ENCODE data around the gene DHX36.
A peak's percentile ranks its signal among the peaks of the same experiment; 100 is the strongest.

DHX36 gene

GRCh38 chr3:154285221-154285620 lies 39.1 kb downstream of the DHX36 start:
- no peak for DNase-seq (ENCODE audit: low read depth in 3 of 3, low spot score in 1 of 3)

DNA sequence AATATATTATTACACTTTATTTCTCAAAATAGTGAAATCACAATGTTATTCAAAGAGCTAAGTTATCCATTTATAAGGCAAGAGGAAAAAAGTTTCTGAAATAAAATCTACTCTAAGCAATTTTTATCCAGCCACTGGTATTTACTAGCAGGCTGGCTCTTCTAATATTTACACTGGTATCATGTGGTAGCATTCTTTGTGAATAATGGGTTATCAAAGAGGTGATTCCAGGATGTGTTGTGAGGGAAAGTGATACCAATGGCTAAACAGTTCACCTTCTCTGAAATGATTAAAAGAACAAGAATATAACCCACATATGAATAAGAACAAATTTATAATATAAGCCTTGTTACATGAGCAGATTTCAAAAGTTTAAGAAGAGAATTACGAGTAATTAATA lies 44.1 kb downstream of the DHX36 start:
- DNase-seq (ENCODE audit: low read depth in 3 of 3, low spot score in 1 of 3), result no peak

DNA sequence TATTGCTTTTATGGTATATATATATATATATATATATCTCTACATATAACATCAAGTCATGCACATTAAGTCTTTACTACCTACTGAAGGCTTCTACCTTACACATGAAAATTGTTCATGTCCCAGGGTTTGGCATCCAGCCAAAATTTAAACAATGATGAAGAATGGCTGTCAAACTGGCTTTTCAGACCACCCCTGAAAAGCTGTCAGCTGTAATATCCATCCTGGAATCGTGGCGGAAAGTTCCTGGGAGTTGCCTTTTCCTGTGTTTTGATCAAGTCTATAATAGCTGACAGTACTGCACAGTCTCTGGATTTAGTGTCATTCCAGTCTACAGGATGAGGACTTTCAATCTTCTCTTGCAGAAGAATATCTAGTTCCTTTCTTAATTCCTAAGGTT lies 48.3 kb downstream of the DHX36 start:
- DNase-seq (ENCODE audit: low read depth in 3 of 3, low spot score in 1 of 3), result no peak

DNA sequence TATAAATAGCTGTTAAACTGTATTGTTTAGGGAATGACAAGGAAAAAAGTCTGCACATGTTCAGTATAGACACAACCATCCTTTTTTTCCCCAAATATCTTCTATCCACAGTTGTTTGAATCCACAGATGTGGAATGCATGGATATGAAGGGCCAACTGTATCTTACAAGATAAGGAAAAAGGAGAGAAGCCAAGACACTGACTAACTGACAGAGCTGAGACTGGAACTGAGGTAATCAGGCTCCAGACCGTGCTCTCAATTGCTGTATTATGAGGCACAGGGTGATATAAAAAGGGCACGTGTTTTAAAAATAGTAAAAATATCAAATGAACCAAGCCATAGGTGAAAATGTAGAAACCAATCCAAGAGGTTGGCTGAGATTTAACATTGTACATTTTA lies 49.0 kb downstream of the DHX36 start:
- no peak for DNase-seq (ENCODE audit: low read depth in 3 of 3, low spot score in 1 of 3)

DNA sequence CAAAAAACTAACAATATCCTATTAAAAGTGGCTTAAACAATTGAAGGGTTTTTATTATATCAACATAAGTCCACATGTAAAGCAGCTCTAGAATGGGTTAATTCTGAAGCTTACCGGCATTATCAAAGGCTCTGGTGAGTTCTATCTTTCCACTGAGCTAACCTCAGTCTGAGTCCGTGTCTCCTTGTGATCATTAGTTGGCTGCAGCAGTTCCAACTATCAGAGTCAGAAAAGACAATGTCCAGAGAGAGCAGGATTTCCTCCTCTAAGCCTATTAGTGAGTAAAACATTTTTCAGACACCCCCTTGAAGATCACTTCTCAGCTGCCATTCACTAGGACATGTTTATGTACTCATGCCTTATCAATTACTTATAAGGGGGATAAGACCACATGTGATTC lies 49.9 kb downstream of the DHX36 start:
- no peak for DNase-seq (ENCODE audit: low read depth in 3 of 3, low spot score in 1 of 3)

GRCh38 chr3:154273381-154273780 lies 50.9 kb downstream of the DHX36 start:
- no peak for DNase-seq (ENCODE audit: low read depth in 3 of 3, low spot score in 1 of 3)

- no peak for DNase-seq (ENCODE audit: low read depth in 3 of 3, low spot score in 1 of 3)
These were observed 69.8 kb downstream of the DHX36 start for GRCh38 chr3:154254527-154254926.

DNA sequence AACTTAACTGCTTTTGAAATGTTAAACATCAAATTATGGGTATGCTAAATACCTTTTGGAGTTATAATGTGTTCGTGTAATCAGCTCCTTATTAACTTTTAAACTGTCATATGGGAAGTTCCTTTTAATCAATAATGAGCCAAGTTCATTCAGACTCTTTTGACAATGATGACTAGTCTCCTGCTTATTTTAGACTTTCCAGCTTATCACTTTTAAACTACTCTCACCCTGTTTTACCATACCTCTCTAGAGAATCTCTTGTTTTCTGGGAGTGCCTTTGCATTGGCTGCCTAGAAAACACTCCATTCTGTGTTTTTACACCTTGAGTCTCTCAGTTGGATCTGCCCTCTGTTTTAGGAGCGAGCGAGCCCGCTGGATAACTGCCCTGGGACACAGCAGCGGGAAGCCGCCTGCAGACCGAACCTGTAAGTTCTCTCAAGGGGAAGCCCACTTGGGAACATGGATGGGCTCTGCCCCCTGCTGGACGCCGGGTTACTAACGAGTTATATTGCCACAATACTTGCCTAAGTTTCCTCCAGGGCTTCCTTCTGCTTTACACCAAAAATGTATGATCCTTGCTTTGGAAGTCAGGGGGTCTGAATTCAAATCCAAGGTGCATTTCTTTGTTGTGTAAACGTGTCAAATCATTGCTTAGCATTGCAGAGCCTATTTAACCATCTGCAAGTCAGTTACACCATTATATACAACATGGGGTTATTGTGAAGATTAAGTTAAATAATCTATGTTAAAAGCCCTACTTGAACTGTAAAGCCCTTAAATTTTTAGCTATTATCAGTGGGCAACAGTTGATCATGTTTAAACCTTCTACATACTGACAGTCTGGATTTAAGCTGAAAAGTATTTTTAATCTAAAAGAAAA lies 71.3 kb downstream of the DHX36 start:
- peak; percentile 6 to 64 (median 13) for DNase-seq (ENCODE audit: low read depth in 3 of 3, low spot score in 1 of 3)

DNA sequence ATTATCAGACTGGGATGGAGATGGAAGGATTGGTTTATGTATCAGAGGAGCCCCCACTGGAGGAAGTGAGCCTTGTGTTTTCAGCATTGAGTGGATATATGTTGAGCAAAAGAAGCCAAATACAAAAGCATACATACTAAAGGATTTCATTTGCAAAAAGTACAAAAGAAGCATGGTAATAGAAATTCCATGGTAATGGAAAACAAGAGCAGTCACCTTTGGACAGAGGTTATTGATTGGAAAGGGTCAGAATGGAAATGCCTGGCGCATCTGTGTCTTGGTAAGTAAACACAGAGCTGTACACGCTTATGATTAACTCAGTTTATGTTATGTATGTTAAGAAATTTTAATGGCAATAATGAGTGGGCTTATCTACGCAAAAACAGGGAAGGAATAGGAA lies 72.7 kb downstream of the DHX36 start:
- no peak for DNase-seq (ENCODE audit: low read depth in 3 of 3, low spot score in 1 of 3)

- DNase-seq (ENCODE audit: low read depth in 3 of 3, low spot score in 1 of 3), result no peak
These were observed 74.0 kb downstream of the DHX36 start for GRCh38 chr3:154250291-154250690.

- DNase-seq (ENCODE audit: low read depth in 3 of 3, low spot score in 1 of 3), result no peak
These were observed 76.4 kb downstream of the DHX36 start for GRCh38 chr3:154247806-154248415.

DNA sequence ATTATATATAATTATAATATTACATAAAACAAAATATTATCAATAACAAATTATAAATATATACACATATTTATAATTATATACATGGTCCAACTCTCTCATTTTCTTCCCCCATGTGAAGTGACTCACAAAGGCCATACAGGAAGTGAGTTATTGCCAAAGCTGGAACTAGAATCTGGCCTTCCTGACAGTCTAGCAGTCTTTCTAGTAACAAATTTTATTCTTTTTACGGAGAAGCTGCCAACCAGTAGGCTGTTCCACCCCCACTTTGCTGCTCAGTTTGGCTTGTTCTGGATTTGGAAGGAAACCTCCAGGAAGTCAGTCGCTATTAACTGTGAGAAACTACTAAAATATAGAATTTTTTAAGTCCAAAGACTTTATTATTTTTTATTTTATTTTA lies 79.6 kb downstream of the DHX36 start:
- no peak for DNase-seq (ENCODE audit: low read depth in 3 of 3, low spot score in 1 of 3)

DNA sequence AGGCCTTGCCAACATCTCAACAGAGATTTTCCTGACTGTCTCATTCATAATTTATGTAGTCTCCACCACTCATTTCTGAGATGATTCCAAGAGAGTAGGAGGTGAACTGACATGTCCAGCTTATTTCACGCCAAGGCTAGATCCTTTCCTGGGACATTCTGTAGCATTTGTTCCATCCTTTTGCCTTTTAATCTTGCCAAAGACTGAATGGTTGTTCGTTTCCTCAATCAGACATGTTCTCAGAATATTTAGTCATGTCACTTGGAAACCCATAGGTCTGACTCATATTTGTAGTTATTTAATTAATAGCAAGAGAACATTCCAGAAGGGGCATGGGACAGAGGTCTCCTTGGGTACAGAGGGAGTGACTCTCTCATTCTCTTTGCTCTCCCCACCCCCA lies 80.9 kb downstream of the DHX36 start:
- no peak for DNase-seq (ENCODE audit: low read depth in 3 of 3, low spot score in 1 of 3)

DNA sequence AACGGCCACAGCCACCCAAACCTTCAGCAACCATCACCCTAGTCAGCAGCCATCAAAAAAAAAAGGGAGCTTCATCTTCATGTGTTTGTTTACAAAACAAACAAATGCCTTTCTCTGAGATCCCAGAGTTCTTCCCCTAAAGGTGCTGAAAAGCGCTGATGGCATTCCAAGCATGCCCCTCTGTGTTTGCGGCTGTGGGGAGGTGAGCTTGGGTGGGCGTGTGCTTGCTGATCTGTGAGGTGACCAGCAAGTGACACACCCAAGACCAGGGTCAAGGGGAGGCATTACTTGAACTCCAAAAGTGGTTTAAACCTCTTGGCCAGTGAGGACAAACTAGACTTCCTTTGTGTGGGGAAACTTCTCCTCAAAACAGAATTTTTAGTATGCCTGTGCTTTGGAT lies 81.5 kb downstream of the DHX36 start:
- no peak for DNase-seq (ENCODE audit: low read depth in 3 of 3, low spot score in 1 of 3)

DNA sequence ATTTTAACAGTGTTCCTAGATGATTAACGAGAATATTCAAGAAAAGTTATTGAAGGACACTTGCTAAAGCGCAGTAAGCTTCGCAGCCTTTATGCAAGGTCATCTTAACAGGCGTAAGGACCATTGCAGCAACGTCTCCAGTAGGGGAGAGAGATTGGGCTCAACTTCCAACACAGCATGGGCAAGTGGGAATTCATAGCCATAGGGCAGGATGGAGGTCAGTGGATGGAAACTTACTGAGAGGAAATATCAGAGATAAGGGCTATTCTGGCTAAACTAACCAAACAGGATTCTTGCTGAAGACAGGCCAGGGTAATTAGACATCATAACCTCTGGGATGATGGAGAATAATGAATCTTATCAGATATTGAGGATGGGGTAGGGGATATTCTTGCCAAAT lies 82.8 kb downstream of the DHX36 start:
- DNase-seq (ENCODE audit: low read depth in 3 of 3, low spot score in 1 of 3), result no peak

DNA sequence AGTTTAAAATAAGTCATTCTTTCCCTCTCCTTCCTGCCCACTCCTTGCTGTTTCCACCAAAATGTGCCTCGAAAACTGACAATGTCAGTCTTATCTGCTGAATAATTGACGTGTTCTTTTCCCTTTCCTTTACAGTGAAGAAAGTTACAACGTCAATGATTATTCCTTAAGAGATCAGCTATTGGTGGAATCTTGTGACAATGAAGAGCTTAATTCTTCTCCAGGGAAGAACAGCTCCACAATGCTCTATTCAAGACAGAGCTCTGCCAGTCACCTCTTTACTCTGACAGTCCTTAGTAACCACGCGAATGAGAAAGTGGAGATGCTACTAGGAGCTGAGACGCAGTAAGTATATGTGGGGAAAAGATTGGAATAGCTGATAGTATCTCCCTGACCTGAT lies 84.1 kb downstream of the DHX36 start:
- no peak for DNase-seq (ENCODE audit: low read depth in 3 of 3, low spot score in 1 of 3)

- no peak for DNase-seq (ENCODE audit: low read depth in 3 of 3, low spot score in 1 of 3)
These were observed 88.0 kb downstream of the DHX36 start for GRCh38 chr3:154236331-154236730.

DNA sequence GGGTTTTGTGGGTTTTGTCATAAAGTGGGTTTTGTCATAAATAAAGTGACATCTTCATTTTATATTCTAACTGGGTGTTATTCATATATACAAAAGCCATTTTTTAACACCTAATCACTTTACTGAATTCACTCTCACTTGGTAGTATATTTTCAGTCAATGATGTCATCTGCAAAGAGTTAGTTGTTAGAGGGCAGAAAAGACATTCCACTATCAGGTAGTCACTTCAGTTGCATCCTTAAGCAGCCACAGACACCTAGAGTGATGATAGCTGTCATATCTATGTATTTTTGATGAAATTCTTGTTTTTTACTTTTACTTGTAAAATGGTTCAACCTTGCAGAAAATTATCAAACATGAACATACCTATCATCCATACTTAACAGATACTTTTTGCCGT lies 89.0 kb downstream of the DHX36 start:
- no peak for DNase-seq (ENCODE audit: low read depth in 3 of 3, low spot score in 1 of 3)

- no peak for DNase-seq (ENCODE audit: low read depth in 3 of 3, low spot score in 1 of 3)
These were observed 95.1 kb downstream of the DHX36 start for GRCh38 chr3:154229217-154229590.

- no peak for DNase-seq (ENCODE audit: low read depth in 3 of 3, low spot score in 1 of 3)
These were observed 95.6 kb downstream of the DHX36 start for GRCh38 chr3:154228561-154229216.

DNA sequence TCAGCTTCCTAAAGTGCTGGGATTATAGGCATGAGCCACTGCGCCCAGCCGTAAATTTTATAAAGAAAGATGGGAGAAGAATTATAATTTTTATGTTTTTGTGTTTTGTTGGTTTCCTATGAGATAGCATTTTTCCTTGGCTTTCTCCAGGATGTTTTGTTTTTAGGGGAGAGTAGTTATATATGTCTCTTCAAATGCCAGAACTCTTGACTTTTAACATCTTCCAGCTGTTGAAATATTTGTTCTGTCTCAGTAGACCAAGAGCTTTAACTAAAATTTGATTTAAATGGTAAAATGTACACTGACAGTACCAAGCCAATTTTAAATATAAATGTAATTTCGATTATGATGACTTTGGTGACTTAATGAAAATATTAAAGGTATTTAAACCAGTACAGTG lies 96.8 kb downstream of the DHX36 start:
- no peak for DNase-seq (ENCODE audit: low read depth in 3 of 3, low spot score in 1 of 3)

DNA sequence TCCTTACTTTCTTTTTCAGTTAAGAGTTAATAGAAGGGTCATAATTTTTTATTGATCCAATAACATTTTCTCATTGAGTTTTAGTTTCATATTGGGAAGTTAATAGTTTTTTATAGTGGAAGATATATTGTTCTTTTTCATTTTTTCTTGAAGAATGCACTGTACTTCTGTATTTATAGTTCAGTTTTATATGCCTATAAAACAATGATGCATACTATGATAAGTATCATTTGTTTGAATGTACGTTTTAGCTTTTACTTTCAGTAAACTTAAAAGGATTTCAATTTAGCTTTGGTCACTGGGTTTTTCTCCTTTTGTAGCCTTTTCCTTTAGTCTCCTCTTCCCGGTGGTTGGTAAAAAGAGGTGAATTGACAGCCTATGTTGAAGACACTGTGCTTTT lies 98.8 kb downstream of the DHX36 start:
- DNase-seq (ENCODE audit: low read depth in 3 of 3, low spot score in 1 of 3), result no peak
